MM.1S (cell line): ENCODE results near the gene MSRB3.

ENCODE experiments used
- DNase-seq: peaks from one replicate; pipeline ENCODE4 v3.0.0-alpha.2; 2015
- H2AFZ ChIP-seq: fragments of 300-600 bp; sonication (generic); 2 replicates; pipeline ENCODE4 v1.6.0; 2016; ENCODE audit warnings: antibody characterized with exemption, low read length
- H3F3A ChIP-seq: fragments of 300-600 bp; sonication (generic); 2 replicates; pipeline ENCODE4 v1.6.1; 2016; ENCODE audit warnings: mild to moderate bottlenecking, antibody characterized with exemption, low read length, moderate library complexity, mixed read lengths; ENCODE audit not compliant: insufficient read depth
- H3K27ac ChIP-seq: fragments of 300-600 bp; sonication (generic); 2 replicates; pipeline ENCODE4 v1.5.1; 2016; ENCODE audit warnings: mild to moderate bottlenecking, low read length
- H3K27me3 ChIP-seq: fragments of 300-600 bp; sonication (generic); replicated peaks from 2 replicates; pipeline ENCODE4 v1.6.0; 2016; ENCODE audit warnings: low read length; ENCODE audit not compliant: insufficient read depth
- H3K36me3 ChIP-seq: fragments of 300-600 bp; sonication (generic); replicated peaks from 2 replicates; pipeline ENCODE4 v1.6.1; 2016; ENCODE audit warnings: mild to moderate bottlenecking, low read length, mixed read lengths; ENCODE audit not compliant: insufficient read depth
- H3K4me1 ChIP-seq: fragments of 300-600 bp; sonication (generic); 2 replicates; pipeline ENCODE4 v1.6.1; 2016; ENCODE audit warnings: low read length, mixed read lengths
- H3K4me2 ChIP-seq: fragments of 300-600 bp; sonication (generic); 2 replicates; pipeline ENCODE4 v1.6.0; 2016; ENCODE audit warnings: low read depth, low read length
- H3K4me3 ChIP-seq: fragments of 300-600 bp; sonication (generic); 2 replicates; pipeline ENCODE4 v1.5.1; 2016; ENCODE audit warnings: low read length, mixed read lengths
- H3K79me2 ChIP-seq: fragments of 300-600 bp; sonication (generic); 2 replicates; pipeline ENCODE4 v1.6.1; 2016; ENCODE audit warnings: mixed run types, low read length, mixed read lengths
- H3K9ac ChIP-seq: fragments of 300-600 bp; sonication (generic); 2 replicates; pipeline ENCODE4 v1.6.1; 2016; ENCODE audit warnings: low read length, mixed read lengths
- H3K9me2 ChIP-seq: fragments of 300-600 bp; sonication (generic); replicated peaks from 2 replicates; pipeline ENCODE4 v1.6.1; 2016; ENCODE audit warnings: mild to moderate bottlenecking, low read length, mixed read lengths; ENCODE audit not compliant: insufficient read depth
- H3K9me3 ChIP-seq: fragments of 300-600 bp; sonication (generic); replicated peaks from 2 replicates; pipeline ENCODE4 v1.6.1; 2016; ENCODE audit warnings: mild to moderate bottlenecking, low read length, mixed read lengths; ENCODE audit not compliant: insufficient read depth
- H4K20me1 ChIP-seq: fragments of 300-600 bp; sonication (generic); 2 replicates; pipeline ENCODE4 v1.6.1; 2016; ENCODE audit warnings: mild to moderate bottlenecking, low read length, moderate library complexity, mixed read lengths; ENCODE audit not compliant: insufficient read depth
- EZH2 ChIP-seq: fragments of 300-600 bp; sonication (generic); optimal IDR thresholded peaks from 2 replicates; pipeline ENCODE3; 2017; ENCODE audit warnings: low read depth, mild to moderate bottlenecking, antibody characterized with exemption, low read length, mixed read lengths
- EZH2phosphoT487 ChIP-seq: fragments of 300-600 bp; sonication (generic); IDR thresholded peaks from 2 replicates; pipeline ENCODE4 v1.6.1; 2018; ENCODE audit warnings: antibody characterized with exemption, low read length
- TF ChIP-seq, protein P1 (sequence below): fragments of 300-600 bp; sonication (generic); IDR thresholded peaks from 2 replicates; pipeline ENCODE4 v1.5.1; 2016; ENCODE audit warnings: antibody characterized with exemption, low read length, mixed read lengths

Gene MSRB3

DNA sequence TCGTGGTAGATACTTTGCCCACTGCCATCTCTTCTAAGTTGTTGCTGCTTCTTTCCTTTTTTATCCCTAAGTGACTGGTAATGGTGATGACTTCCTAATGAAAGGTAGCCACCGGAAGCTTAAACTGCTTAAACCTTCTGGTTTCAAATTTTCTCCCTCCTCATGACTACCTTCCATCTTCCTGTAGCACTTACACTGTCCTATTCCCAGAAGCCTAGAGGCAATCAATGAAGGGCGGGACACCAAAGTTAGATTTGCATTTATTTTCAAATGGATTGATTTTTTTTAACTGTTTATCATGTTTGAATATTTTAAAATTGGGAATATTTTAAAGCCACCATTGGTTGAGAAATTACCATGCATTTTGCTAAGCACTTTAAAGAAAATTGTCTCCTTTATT lies 64.7 kb downstream of the MSRB3 start:
- no peak for TF ChIP-seq EZH2phosphoT487
- TF ChIP-seq, protein P1, sequence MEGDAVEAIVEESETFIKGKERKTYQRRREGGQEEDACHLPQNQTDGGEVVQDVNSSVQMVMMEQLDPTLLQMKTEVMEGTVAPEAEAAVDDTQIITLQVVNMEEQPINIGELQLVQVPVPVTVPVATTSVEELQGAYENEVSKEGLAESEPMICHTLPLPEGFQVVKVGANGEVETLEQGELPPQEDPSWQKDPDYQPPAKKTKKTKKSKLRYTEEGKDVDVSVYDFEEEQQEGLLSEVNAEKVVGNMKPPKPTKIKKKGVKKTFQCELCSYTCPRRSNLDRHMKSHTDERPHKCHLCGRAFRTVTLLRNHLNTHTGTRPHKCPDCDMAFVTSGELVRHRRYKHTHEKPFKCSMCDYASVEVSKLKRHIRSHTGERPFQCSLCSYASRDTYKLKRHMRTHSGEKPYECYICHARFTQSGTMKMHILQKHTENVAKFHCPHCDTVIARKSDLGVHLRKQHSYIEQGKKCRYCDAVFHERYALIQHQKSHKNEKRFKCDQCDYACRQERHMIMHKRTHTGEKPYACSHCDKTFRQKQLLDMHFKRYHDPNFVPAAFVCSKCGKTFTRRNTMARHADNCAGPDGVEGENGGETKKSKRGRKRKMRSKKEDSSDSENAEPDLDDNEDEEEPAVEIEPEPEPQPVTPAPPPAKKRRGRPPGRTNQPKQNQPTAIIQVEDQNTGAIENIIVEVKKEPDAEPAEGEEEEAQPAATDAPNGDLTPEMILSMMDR: no peak
- TF ChIP-seq EZH2: no peak
- Histone ChIP-seq H3K9ac (no peak overlapping the region), H3K36me3 (no peaks in the 10 kb centered on the region), H4K20me1 (no peaks in the 10 kb centered on the region), H3K27me3 (no peaks in the 10 kb centered on the region), H3K4me3 (no peak overlapping the region), H3F3A (no peaks in the 10 kb centered on the region), H3K9me2 (no peaks in the 10 kb centered on the region), H3K9me3 (no peaks in the 10 kb centered on the region), H3K4me2 (no peak overlapping the region), H2AFZ (no peak overlapping the region), H3K79me2 (no peaks in the 10 kb centered on the region), H3K27ac (no peak overlapping the region), H3K4me1 (no peaks in the 10 kb centered on the region)
- DNase-seq: no peak

DNA sequence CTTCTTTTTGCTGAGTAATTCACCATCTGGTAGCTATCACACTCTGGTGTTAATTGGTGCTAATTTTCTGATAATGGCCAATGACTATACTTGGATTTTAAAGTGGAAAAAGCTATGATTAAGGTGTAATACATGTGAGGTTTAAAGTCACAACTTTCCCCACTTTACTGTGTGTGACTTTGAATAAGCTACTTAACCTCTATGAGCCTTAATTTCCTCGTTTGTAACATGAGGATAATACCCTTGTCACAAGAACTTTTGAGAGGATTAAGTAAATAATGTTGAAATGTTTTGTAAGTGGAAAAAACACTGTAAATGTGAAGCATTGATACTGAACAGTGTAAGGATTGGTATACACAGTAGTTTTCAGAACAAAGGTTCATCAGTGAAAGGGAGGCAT lies 65.3 kb downstream of the MSRB3 start:
- no peak overlapping the region for H3K27ac ChIP-seq
- TF ChIP-seq, protein P1: no peak
- TF ChIP-seq EZH2 (no peak), EZH2phosphoT487 (no peak)
- DNase-seq: no peak
- no peak overlapping the region for H3K9ac ChIP-seq
- H3K79me2 ChIP-seq: no peaks in the 10 kb centered on the region
- no peaks in the 10 kb centered on the region for H3K36me3 ChIP-seq
- no peaks in the 10 kb centered on the region for H3K9me2 ChIP-seq
- H3F3A ChIP-seq: no peaks in the 10 kb centered on the region
- no peak overlapping the region for H2AFZ ChIP-seq
- H4K20me1 ChIP-seq: no peaks in the 10 kb centered on the region
- no peaks in the 10 kb centered on the region for H3K27me3 ChIP-seq
- H3K9me3 ChIP-seq: no peaks in the 10 kb centered on the region
- no peaks in the 10 kb centered on the region for H3K4me1 ChIP-seq
- H3K4me3 ChIP-seq: no peak overlapping the region
- no peak overlapping the region for H3K4me2 ChIP-seq

DNA sequence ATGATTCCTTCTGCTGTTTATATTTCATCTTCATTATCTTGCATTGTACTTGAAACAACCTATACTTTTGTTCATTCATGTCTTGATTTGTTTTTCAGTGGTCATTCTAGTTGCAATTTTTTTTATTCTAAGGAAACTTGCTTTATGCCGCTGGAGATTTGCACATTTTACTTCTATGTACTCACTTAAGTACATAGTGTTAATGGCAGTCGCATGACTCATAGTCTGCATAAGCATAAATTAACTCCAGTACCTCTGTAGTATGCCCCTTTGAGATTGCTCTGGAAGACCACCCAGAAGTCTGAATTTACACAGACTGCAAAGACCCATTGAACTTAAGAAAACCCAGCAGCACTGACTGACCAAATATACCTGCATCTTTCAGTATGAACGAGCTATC lies 77.0 kb downstream of the MSRB3 start:
- no peaks in the 10 kb centered on the region for H3K9me2 ChIP-seq

More for the DNA sequence above, 77.0 kb downstream of the MSRB3 start:
- no peak overlapping the region for H3K27ac ChIP-seq
- no peak for DNase-seq
- no peak overlapping the region for H3K4me2 ChIP-seq
- H3K79me2 ChIP-seq: no peaks in the 10 kb centered on the region
- H3F3A ChIP-seq: no peaks in the 10 kb centered on the region
- H3K9me3 ChIP-seq: no peaks in the 10 kb centered on the region
- no peaks in the 10 kb centered on the region for H3K4me1 ChIP-seq
- no peak overlapping the region for H2AFZ ChIP-seq
- H3K4me3 ChIP-seq: no peak overlapping the region
- no peak overlapping the region for H3K9ac ChIP-seq
- TF ChIP-seq EZH2phosphoT487 (no peak), EZH2 (no peak)
- TF ChIP-seq, protein P1: no peak
- H4K20me1 ChIP-seq: no peaks in the 10 kb centered on the region
- H3K27me3 ChIP-seq: no peaks in the 10 kb centered on the region
- H3K36me3 ChIP-seq: no peaks in the 10 kb centered on the region
